ENCODE results near the gene UBC. TPM values are rescaled to one million over a fixed set of nuclear protein-coding genes. Genes with fewer than 3 reads are reported as not detected.
A peak's percentile ranks its signal among the peaks of the same experiment; 100 is the strongest.

The UBC gene
- total and polyA plus RNA-seq, 9 of the 15 experiments (the other 6 are each of a cell fraction or from before 2014, with no cell fraction given) = 533 to 1,153 (median 813) TPM

DNA sequence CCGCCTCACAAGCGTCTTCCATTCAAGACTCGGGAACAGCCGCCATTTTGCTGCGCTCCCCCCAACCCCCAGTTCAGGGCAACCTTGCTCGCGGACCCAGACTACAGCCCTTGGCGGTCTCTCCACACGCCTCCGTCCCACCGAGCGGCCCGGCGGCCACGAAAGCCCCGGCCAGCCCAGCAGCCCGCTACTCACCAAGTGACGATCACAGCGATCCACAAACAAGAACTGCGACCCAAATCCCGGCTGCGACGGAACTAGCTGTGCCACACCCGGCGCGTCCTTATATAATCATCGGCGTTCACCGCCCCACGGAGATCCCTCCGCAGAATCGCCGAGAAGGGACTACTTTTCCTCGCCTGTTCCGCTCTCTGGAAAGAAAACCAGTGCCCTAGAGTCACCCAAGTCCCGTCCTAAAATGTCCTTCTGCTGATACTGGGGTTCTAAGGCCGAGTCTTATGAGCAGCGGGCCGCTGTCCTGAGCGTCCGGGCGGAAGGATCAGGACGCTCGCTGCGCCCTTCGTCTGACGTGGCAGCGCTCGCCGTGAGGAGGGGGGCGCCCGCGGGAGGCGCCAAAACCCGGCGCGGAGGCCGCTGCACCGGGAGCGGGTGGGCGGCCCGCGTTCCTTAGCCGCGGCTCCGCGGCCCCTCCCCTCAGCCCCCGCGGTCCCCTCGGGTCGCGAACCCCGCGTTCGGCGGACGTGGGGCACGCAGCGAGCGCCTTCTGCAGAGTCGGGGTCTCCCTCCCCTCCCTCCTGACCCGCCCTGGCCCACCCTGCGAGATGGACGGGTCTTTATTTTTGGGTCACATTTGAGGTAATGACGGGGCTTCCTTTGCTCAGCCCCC lies at the start of gene UBC (continued):
- TF ChIP-seq ZNF140 (CRISPR knock-in tag; IDR thresholded peaks at IDR 0.05) = no peak
- peak; percentile 85; the same call in 1 of the 2 replicates for TF ChIP-seq JUN (IDR thresholded peaks at IDR 0.05; ENCODE audit: borderline replicate concordance, low read depth, low read length)
- peak; percentile 88 for TF ChIP-seq JUN (CRISPR knock-in tag; IDR thresholded peaks at IDR 0.05; ENCODE audit: borderline replicate concordance)
- TF ChIP-seq STAT5B (CRISPR knock-in tag; IDR thresholded peaks at IDR 0.05) = no peak
- no peak for TF ChIP-seq BDP1 (IDR thresholded peaks at IDR 0.05; ENCODE audit: insufficient read depth, insufficient read length)
- no peak for TF ChIP-seq XRCC4 (IDR thresholded peaks at IDR 0.05; ENCODE audit: extremely low read depth, insufficient read depth, insufficient read length)
- TF ChIP-seq, protein P1, sequence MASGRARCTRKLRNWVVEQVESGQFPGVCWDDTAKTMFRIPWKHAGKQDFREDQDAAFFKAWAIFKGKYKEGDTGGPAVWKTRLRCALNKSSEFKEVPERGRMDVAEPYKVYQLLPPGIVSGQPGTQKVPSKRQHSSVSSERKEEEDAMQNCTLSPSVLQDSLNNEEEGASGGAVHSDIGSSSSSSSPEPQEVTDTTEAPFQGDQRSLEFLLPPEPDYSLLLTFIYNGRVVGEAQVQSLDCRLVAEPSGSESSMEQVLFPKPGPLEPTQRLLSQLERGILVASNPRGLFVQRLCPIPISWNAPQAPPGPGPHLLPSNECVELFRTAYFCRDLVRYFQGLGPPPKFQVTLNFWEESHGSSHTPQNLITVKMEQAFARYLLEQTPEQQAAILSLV (tag; IDR thresholded peaks at IDR 0.05) = peak; percentile 78
- TF ChIP-seq SMAD4 (CRISPR knock-in tag; conservative IDR thresholded peaks at IDR 0.05) = peak; percentile 94
- TF ChIP-seq, protein P2, sequence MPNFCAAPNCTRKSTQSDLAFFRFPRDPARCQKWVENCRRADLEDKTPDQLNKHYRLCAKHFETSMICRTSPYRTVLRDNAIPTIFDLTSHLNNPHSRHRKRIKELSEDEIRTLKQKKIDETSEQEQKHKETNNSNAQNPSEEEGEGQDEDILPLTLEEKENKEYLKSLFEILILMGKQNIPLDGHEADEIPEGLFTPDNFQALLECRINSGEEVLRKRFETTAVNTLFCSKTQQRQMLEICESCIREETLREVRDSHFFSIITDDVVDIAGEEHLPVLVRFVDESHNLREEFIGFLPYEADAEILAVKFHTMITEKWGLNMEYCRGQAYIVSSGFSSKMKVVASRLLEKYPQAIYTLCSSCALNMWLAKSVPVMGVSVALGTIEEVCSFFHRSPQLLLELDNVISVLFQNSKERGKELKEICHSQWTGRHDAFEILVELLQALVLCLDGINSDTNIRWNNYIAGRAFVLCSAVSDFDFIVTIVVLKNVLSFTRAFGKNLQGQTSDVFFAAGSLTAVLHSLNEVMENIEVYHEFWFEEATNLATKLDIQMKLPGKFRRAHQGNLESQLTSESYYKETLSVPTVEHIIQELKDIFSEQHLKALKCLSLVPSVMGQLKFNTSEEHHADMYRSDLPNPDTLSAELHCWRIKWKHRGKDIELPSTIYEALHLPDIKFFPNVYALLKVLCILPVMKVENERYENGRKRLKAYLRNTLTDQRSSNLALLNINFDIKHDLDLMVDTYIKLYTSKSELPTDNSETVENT (CRISPR knock-in tag; IDR thresholded peaks at IDR 0.05) = peak; percentile 90
- no peak for TF ChIP-seq NCOA4 (IDR thresholded peaks at IDR 0.05; ENCODE audit: partially characterized antibody)
- TF ChIP-seq, protein P3, sequence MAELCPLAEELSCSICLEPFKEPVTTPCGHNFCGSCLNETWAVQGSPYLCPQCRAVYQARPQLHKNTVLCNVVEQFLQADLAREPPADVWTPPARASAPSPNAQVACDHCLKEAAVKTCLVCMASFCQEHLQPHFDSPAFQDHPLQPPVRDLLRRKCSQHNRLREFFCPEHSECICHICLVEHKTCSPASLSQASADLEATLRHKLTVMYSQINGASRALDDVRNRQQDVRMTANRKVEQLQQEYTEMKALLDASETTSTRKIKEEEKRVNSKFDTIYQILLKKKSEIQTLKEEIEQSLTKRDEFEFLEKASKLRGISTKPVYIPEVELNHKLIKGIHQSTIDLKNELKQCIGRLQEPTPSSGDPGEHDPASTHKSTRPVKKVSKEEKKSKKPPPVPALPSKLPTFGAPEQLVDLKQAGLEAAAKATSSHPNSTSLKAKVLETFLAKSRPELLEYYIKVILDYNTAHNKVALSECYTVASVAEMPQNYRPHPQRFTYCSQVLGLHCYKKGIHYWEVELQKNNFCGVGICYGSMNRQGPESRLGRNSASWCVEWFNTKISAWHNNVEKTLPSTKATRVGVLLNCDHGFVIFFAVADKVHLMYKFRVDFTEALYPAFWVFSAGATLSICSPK (IDR thresholded peaks at IDR 0.05; ENCODE audit: borderline replicate concordance) = peak; percentile 65; the same call in 1 of the 2 replicates
- TF ChIP-seq CCAR2 (IDR thresholded peaks at IDR 0.05; ENCODE audit: low read depth, low read length) = no peak
- TF ChIP-seq ELF1 (tag; IDR thresholded peaks at IDR 0.05) = no peak; the same call in 1 of the 2 replicates
- no peak for TF ChIP-seq CBX8 (IDR thresholded peaks at IDR 0.05; ENCODE audit: borderline replicate concordance, extremely low read depth, low read depth, low read length, poor library complexity, severe bottlenecking)
- peak; percentile 47; the same call in 1 of the 2 replicates for TF ChIP-seq RFX5 (IDR thresholded peaks at IDR 0.05; ENCODE audit: low read depth, low read length)
- TF ChIP-seq NELFE (IDR thresholded peaks at IDR 0.05; ENCODE audit: insufficient read depth, insufficient read length) = peak; percentile 63
- peak; percentile 99 for TF ChIP-seq GTF2E2 (tag; IDR thresholded peaks at IDR 0.05)
- TF ChIP-seq CREM (IDR thresholded peaks at IDR 0.05; ENCODE audit: low read depth) = peak; percentile 96
- TF ChIP-seq ZNF655 (CRISPR knock-in tag; IDR thresholded peaks at IDR 0.05) = 0 out of 2 replicates have a peak, but pooled peaks have one; percentile 76

All from K562 (cell line).